Prostate gland (tissue), 2 donors: ENCODE results near the gene ANKS6. TPM values are rescaled to one million over a fixed set of nuclear protein-coding genes. Genes with fewer than 3 reads are reported as not detected.

Experiments used
- DNase-seq: peaks from one replicate; pipeline ENCODE4 v3.0.0-alpha.2; 2019; ENCODE audit warnings: low spot score
- H3K27ac ChIP-seq, 2 donors: fragments of 200-600 bp; sonication (generic); 2 replicates each; pipeline ENCODE4 v1.5.1; 2017 to 2019
- H3K27me3 ChIP-seq: fragments of 200-600 bp; sonication (generic); replicated peaks from 2 replicates; pipeline ENCODE4 v1.5.1; 2019; ENCODE audit not compliant: insufficient read depth
- H3K36me3 ChIP-seq, 2 donors: fragments of 200-600 bp; sonication (generic); 1 replicate in 1 of 2; 2 replicates in 1 of 2; pipeline versions ENCODE4 v1.5.1 to v1.8.1; 2017 to 2019
- H3K4me1 ChIP-seq: fragments of 200-600 bp; sonication (generic); replicated peaks from 2 replicates; pipeline ENCODE4 v1.5.1; 2019
- H3K4me3 ChIP-seq, 2 donors: fragments of 200-600 bp; sonication (generic); 2 replicates each; pipeline ENCODE4 v1.5.1; 2017 to 2019
- H3K9me3 ChIP-seq: fragments of 200-600 bp; sonication (generic); 2 replicates; pipeline ENCODE4 v1.5.1; 2017
- POLR2A ChIP-seq: fragments of 450-650 bp; IDR thresholded peaks from one replicate; pipeline ENCODE4 v1.6.1; 2016; ENCODE audit warnings: antibody characterized with exemption, mild to moderate bottlenecking
- POLR2AphosphoS5 ChIP-seq: sonication (generic); formaldehyde crosslinking; IDR thresholded peaks from one replicate; pipeline ENCODE4 v1.6.1; 2017; ENCODE audit warnings: antibody characterized with exemption
- WGBS: methylation state at CpG from one replicate; pipeline ENCODE4 v1.1.5; 2018; 5-methylcytosine and 5-hydroxymethylcytosine counted together
- intact Hi-C: fragments of 100-400 bp; cut with DNase I; formaldehyde crosslinking; loops from one replicate; pipeline ENCODE4 v1.14.2; 2022
- total RNA-seq, 2 donors: library from RNA; depleted of rRNA; stranded (reverse); fragments of >200 nt; gene quantifications; one replicate each; pipeline ENCODE4 v1.1.0, GENCODE V29; 2016
- TF ChIP-seq, protein P1 (sequence below), 4 experiments: fragments of 200-600 bp in 2 of 4; fragments of 450-650 bp in 2 of 4; sonication (generic) in 2 of 4; IDR thresholded peaks; 1 replicate in 3 of 4; 2 replicates in 1 of 4; pipeline ENCODE4 v1.5.1; 2016 to 2019; ENCODE audit warnings: antibody characterized with exemption in 4 of 4, mild to moderate bottlenecking in 2 of 4, moderate library complexity in 2 of 4

The ANKS6 gene
- total RNA-seq, 2 donors from 2014 or later: 11.6 to 18.8 TPM

DNA sequence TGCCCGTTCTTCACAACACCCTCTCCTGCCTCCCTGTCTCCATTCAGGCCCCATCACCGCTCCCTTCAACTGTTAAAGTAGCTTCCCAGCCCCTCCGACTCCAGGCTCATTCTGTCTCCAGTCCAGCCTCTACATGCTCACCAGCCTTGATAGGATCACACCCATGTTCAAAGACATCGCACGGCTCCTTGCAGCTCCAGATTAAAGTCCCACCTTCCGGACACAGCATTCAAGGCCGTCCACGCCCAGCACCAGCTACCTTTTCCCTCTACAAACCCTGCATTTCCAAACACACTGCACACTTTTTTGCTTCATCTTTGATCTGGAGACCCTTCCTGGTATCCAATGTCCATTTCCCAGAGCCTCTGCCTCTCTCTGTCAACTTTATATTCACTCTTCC lies 94.0 kb downstream of the ANKS6 start:
- WGBS: 88% methylated on average over 8 of the region's 8 CpGs
- no peak overlapping the region for H3K4me3 ChIP-seq
- no peaks in the 10 kb centered on the region for H3K36me3 ChIP-seq
- no peak overlapping the region for H3K27ac ChIP-seq
- H3K9me3 ChIP-seq: no peaks in the 10 kb centered on the region
- H3K4me1 ChIP-seq: no peaks in the 10 kb centered on the region
- H3K27me3 ChIP-seq: peaks cover 3% of the 10 kb centered on the region
- intact Hi-C loops: no loop called here
- DNase-seq: no peak
- no peak for TF ChIP-seq POLR2AphosphoS5
- no peak for TF ChIP-seq POLR2A
- TF ChIP-seq, protein P1, sequence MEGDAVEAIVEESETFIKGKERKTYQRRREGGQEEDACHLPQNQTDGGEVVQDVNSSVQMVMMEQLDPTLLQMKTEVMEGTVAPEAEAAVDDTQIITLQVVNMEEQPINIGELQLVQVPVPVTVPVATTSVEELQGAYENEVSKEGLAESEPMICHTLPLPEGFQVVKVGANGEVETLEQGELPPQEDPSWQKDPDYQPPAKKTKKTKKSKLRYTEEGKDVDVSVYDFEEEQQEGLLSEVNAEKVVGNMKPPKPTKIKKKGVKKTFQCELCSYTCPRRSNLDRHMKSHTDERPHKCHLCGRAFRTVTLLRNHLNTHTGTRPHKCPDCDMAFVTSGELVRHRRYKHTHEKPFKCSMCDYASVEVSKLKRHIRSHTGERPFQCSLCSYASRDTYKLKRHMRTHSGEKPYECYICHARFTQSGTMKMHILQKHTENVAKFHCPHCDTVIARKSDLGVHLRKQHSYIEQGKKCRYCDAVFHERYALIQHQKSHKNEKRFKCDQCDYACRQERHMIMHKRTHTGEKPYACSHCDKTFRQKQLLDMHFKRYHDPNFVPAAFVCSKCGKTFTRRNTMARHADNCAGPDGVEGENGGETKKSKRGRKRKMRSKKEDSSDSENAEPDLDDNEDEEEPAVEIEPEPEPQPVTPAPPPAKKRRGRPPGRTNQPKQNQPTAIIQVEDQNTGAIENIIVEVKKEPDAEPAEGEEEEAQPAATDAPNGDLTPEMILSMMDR (IDR thresholded peaks at IDR 0.05): no peak

DNA sequence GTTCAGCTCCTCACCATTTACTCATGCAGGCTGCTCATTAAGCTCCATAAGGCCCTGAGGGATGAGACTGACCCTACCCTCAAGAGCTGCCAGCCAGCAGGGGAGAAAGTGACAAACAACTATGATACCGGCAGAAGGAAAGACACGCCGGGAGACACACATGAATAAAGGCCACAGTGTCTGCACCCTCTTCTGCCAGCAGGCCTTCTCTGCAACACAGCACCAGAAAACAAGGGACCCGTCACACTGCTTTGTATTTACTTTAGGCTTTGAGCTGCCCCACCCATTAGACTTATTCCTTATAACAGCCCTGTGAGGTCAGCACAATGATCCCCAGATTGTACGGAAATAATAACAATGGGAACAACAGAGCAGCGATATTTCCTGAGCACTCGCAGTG lies 94.8 kb downstream of the ANKS6 start:
- TF ChIP-seq, protein P1 (IDR thresholded peaks at IDR 0.05): no peak
- no peak for TF ChIP-seq POLR2AphosphoS5
- H3K36me3 ChIP-seq: no peaks in the 10 kb centered on the region
- 73% methylated on average over 7 of the region's 7 CpGs for WGBS
- no peak overlapping the region for H3K27ac ChIP-seq
- DNase-seq: no peak
- H3K27me3 ChIP-seq: peaks cover 3% of the 10 kb centered on the region
- H3K9me3 ChIP-seq: no peaks in the 10 kb centered on the region
- intact Hi-C loops: no loop called here
- no peak overlapping the region for H3K4me3 ChIP-seq
- no peaks in the 10 kb centered on the region for H3K4me1 ChIP-seq

DNA sequence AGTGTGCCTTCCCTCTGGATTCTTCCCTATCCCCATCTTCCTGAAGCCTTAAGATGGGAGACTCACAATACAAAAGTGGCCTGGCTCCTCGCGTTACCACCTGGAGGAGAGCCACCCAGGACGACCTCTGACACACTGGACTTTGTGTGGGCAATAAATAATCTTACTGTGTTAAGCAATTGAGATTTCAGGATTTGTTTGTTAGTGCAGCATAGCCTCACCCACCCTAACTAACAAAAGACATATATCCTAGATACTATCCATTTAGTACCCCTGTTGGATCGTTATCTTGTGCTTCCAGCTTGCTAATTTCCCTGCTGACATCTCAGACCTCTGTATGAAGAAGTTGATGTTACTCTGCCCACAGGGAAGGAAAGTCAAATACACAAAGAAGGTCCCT lies 95.6 kb downstream of the ANKS6 start:
- intact Hi-C loops: no loop called here
- Histone ChIP-seq H3K9me3 (no peaks in the 10 kb centered on the region), H3K36me3 (no peaks in the 10 kb centered on the region), H3K4me1 (no peaks in the 10 kb centered on the region), H3K4me3 (no peak overlapping the region), H3K27ac (no peak overlapping the region), H3K27me3 (peaks cover 3% of the 10 kb centered on the region)
- WGBS: 60% methylated on average over 4 of the region's 4 CpGs
- no peak for DNase-seq
- TF ChIP-seq POLR2AphosphoS5 (no peak), POLR2A (no peak)
- TF ChIP-seq, protein P1 (IDR thresholded peaks at IDR 0.05): no peak

DNA sequence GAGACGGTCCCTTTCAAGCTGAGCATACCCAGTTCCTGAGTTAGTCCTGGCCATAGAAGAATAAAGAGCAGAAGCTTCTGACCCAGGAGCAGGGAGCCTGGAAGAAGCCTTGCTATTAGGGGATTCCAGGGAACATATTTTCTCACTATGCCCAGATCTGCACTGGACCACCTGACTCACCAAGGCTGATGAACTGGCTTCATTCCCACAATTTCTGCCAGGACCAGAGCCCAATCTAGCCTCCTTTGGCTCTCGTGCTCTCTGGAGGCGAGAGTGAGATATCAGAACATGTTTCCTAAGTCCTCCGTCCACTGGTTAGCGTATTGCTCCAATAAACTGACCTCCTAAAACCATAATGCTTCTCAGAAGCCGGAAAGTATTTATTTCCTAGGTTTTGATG lies 97.5 kb downstream of the ANKS6 start:
- 75% methylated on average over 6 of the region's 6 CpGs for WGBS
- no peaks in the 10 kb centered on the region for H3K4me1 ChIP-seq
- no peak for DNase-seq
- H3K27ac ChIP-seq: no peak overlapping the region
- H3K9me3 ChIP-seq: no peaks in the 10 kb centered on the region
- no peak for TF ChIP-seq POLR2AphosphoS5
- TF ChIP-seq POLR2A: no peak
- TF ChIP-seq, protein P1 (IDR thresholded peaks at IDR 0.05): no peak
- H3K4me3 ChIP-seq: no peak overlapping the region
- intact Hi-C loops: no loop called here
- H3K36me3 ChIP-seq: no peaks in the 10 kb centered on the region
- peaks cover 3% of the 10 kb centered on the region for H3K27me3 ChIP-seq

DNA sequence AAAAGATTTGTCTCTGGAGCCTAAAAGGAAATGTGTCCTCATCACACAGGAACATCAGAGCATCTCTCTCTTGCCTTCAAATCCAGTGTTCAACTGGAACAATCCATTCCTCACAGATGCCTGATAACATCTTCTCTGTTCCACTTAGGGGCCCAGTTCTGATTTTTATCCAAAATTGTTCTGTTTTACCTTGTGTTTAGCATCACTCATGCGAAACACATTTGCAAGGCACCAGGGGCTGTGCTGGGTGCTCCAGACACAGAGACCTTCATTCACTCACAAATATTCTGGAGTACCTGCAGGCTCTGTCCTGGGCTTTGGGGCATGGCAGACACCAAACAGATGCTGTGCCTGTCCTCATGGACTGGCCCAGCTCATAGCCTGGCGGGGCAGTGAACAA lies 101.4 kb downstream of the ANKS6 start:
- Histone ChIP-seq H3K9me3 (no peaks in the 10 kb centered on the region), H3K4me3 (no peak overlapping the region), H3K36me3 (no peaks in the 10 kb centered on the region), H3K4me1 (no peaks in the 10 kb centered on the region), H3K27ac (no peak overlapping the region), H3K27me3 (peaks cover 3% of the 10 kb centered on the region)
- TF ChIP-seq, protein P1 (IDR thresholded peaks at IDR 0.05): no peak
- no peak for TF ChIP-seq POLR2AphosphoS5
- no peak for TF ChIP-seq POLR2A
- DNase-seq: no peak
- WGBS: 79% methylated on average over 2 of the region's 2 CpGs
- intact Hi-C loops: no loop called here
